Left ventricle myocardium superior (tissue), 1 donor: Measurements from ENCODE around the gene ZNF273. TPM values are rescaled to one million over a fixed set of nuclear protein-coding genes. Genes with fewer than 3 reads are reported as not detected.
A peak's percentile ranks its signal among the peaks of the same experiment; 100 is the strongest.
"Not testable (repeated sequence)": the region's sequence is repeated elsewhere in the genome, so short reads cannot be mapped to it uniquely, and the experiment has no call there.

Experiments used
- ATAC-seq: fragments of 200-7000 bp; cut with Tn5 transposase; one replicate; pipeline ENCODE4 v1.9.1; 2020; ENCODE audit warnings: mild to moderate bottlenecking, moderate library complexity
- DNase-seq: peaks from one replicate; pipeline ENCODE4 v3.0.0-alpha.2; 2020
- intact Hi-C: fragments of 100-400 bp; cut with micrococcal nuclease; formaldehyde crosslinking; loops from one replicate; pipeline ENCODE4 v1.11.0; 2022
- total RNA-seq: library from RNA; stranded (reverse); fragmentation: NEBNext Ultra II Directional; extraction: Animal tissue kit (Norgen Biotek cat#: 25700); gene quantifications from one replicate; pipeline ENCODE4 v1.2.1, GENCODE V29; 2021
- donor health status: DM: no; HTN: yes; CAD: no; lungs with severe emphysema.

ZNF273 gene
- total RNA-seq, 1 donor from 2014 or later, result 2.4 TPM

GRCh38 chr7:64887756-64888508, 15.1 kb upstream of the ZNF273 start:
- intact Hi-C loops, result no loop called here
- DNase-seq, result peak; percentile 53
- peak; percentile 60 for ATAC-seq

GRCh38 chr7:64888561-64888900, 14.5 kb upstream of the ZNF273 start:
- no peak for DNase-seq
- ATAC-seq, result peak; percentile 47
- intact Hi-C loops, result no loop called here

GRCh38 chr7:64888901-64889685, 14.0 kb upstream of the ZNF273 start:
- peak; percentile 74 for ATAC-seq
- intact Hi-C loops, result no loop called here
- DNase-seq, result peak; percentile 58

GRCh38 chr7:64889686-64890162, 13.3 kb upstream of the ZNF273 start:
- ATAC-seq, result no peak
- DNase-seq, result no peak
- intact Hi-C loops, result no loop called here

GRCh38 chr7:64890273-64890672, 12.8 kb upstream of the ZNF273 start:
- intact Hi-C loops, ATAC-seq, DNase-seq: not testable (repeated sequence)

GRCh38 chr7:64890761-64891362, 12.2 kb upstream of the ZNF273 start:
- intact Hi-C loops, result no loop called here
- DNase-seq (no peak), ATAC-seq (no peak)

- ATAC-seq, DNase-seq: not testable (repeated sequence)
Observed at GRCh38 chr7:64891363-64892081, 11.6 kb upstream of the ZNF273 start.

GRCh38 chr7:64892116-64892515, 11.0 kb upstream of the ZNF273 start:
- ATAC-seq, result no peak
- intact Hi-C loops, result no loop called here

More at GRCh38 chr7:64891363-64892081, 11.6 kb upstream of the ZNF273 start:
- intact Hi-C loops, result not testable (repeated sequence)

GRCh38 chr7:64892666-64893309, 10.3 kb upstream of the ZNF273 start:
- no peak for ATAC-seq
- intact Hi-C loops, result no loop called here
- no peak for DNase-seq

More at GRCh38 chr7:64892116-64892515, 11.0 kb upstream of the ZNF273 start:
- DNase-seq, result no peak

GRCh38 chr7:64893401-64893800, 9.7 kb upstream of the ZNF273 start:
- intact Hi-C loops, result no loop called here
- ATAC-seq, result no peak
- no peak for DNase-seq

- intact Hi-C loops, DNase-seq, ATAC-seq: not testable (repeated sequence)
Observed at GRCh38 chr7:64902461-64902805, 640 bp upstream of the ZNF273 start.

- no peak for ATAC-seq
- intact Hi-C loops, result no loop called here
- DNase-seq, result no peak
Observed at GRCh38 chr7:64904008-64904407, 935 bp downstream of the ZNF273 start.

GRCh38 chr7:64905133-64905532, 2.1 kb downstream of the ZNF273 start:
- no peak for DNase-seq
- intact Hi-C loops, result no loop called here
- no peak for ATAC-seq

GRCh38 chr7:64905547-64905946, 2.5 kb downstream of the ZNF273 start:
- intact Hi-C loops, result no loop called here
- no peak for ATAC-seq
- no peak for DNase-seq

GRCh38 chr7:64907641-64908326, 4.7 kb downstream of the ZNF273 start:
- DNase-seq (no peak), ATAC-seq (no peak)
- intact Hi-C loops, result no loop called here

- ATAC-seq (no peak), DNase-seq (no peak)
- intact Hi-C loops, result no loop called here
Observed at GRCh38 chr7:64908358-64908757, 5.3 kb downstream of the ZNF273 start.

GRCh38 chr7:64914557-64914956, 11.5 kb downstream of the ZNF273 start:
- no peak for DNase-seq
- intact Hi-C loops, result no loop called here
- ATAC-seq, result no peak

- DNase-seq, ATAC-seq, intact Hi-C loops: not testable (repeated sequence)
Observed at GRCh38 chr7:64915301-64915700, 12.2 kb downstream of the ZNF273 start.
